SK-N-SH treated with all-trans-retinoic acid at 6 μM for 48 hours (cell line): ENCODE measurements around the gene SMYD3.

Experiments
- ESRRG ChIP-seq: fragments of 250-450 bp; sonication (Bioruptor Pico); IDR thresholded peaks from 2 replicates; pipeline ENCODE4 v1.6.1; 2021; ENCODE audit warnings: mild to moderate bottlenecking
- OSR1 ChIP-seq: fragments of 250-450 bp; sonication (Bioruptor Pico); IDR thresholded peaks from 2 replicates; pipeline ENCODE4 v1.8.0; 2022; ENCODE audit warnings: moderate library complexity, mild to moderate bottlenecking, inconsistent platforms
- RARB ChIP-seq: fragments of 250-450 bp; sonication (Bioruptor Pico); IDR thresholded peaks from 2 replicates; pipeline ENCODE4 v1.8.0; 2021; ENCODE audit warnings: mild to moderate bottlenecking, moderate library complexity
- TOX ChIP-seq: fragments of 250-450 bp; sonication (Bioruptor Pico); IDR thresholded peaks from 2 replicates; pipeline ENCODE4 v1.8.0; 2021; ENCODE audit warnings: mild to moderate bottlenecking, moderate library complexity, borderline replicate concordance
- ZC3H10 ChIP-seq: fragments of 250-450 bp; sonication (Bioruptor Pico); IDR thresholded peaks from 2 replicates; pipeline ENCODE4 v1.5.1; 2021; ENCODE audit warnings: mild to moderate bottlenecking, moderate library complexity
- TF ChIP-seq, protein P1 (sequence below): fragments of 250-450 bp; sonication (Bioruptor Pico); IDR thresholded peaks from 2 replicates; pipeline ENCODE4 v1.8.0; 2020; ENCODE audit warnings: mild to moderate bottlenecking, moderate library complexity, borderline replicate concordance
- TF ChIP-seq, protein P2 (sequence below): fragments of 250-450 bp; sonication (Bioruptor Pico); IDR thresholded peaks from 2 replicates; pipeline ENCODE4 v1.5.1; 2020; ENCODE audit warnings: low read depth, mild to moderate bottlenecking, moderate library complexity
- TF ChIP-seq, protein P3 (sequence below): fragments of 250-450 bp; sonication (Bioruptor Pico); IDR thresholded peaks from 2 replicates; pipeline ENCODE4 v1.5.0; 2020; ENCODE audit warnings: mild to moderate bottlenecking, moderate library complexity
- TF ChIP-seq, protein P4 (sequence below): fragments of 250-450 bp; sonication (Bioruptor Pico); IDR thresholded peaks from 2 replicates; pipeline ENCODE4 v1.5.1; 2021; ENCODE audit warnings: mild to moderate bottlenecking, moderate library complexity

DNA sequence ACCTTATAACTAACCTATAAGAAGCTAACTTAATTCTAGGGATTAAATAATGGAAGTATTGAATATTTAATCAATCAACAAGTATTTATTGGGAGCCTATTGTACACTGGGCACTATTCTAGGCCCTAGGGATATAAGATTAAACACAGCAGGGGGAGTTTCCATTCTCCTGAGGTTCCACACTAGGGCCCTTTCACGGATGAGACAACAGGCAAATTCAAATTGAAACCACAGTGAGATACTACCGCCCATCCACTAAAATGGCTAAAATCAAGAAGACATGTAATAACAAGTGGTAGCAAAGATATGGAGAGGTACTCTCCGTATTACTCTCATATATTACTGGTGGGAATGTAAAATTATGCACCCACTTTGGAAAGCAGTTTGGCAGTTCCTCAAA is 677.9 kb downstream of the SMYD3 start:
- TF ChIP-seq TOX (CRISPR knock-in tag) (no peak), RARB (CRISPR knock-in tag) (no peak), OSR1 (CRISPR knock-in tag) (no peak), ESRRG (CRISPR knock-in tag) (no peak), ZC3H10 (CRISPR knock-in tag) (no peak)
- TF ChIP-seq, protein P1, sequence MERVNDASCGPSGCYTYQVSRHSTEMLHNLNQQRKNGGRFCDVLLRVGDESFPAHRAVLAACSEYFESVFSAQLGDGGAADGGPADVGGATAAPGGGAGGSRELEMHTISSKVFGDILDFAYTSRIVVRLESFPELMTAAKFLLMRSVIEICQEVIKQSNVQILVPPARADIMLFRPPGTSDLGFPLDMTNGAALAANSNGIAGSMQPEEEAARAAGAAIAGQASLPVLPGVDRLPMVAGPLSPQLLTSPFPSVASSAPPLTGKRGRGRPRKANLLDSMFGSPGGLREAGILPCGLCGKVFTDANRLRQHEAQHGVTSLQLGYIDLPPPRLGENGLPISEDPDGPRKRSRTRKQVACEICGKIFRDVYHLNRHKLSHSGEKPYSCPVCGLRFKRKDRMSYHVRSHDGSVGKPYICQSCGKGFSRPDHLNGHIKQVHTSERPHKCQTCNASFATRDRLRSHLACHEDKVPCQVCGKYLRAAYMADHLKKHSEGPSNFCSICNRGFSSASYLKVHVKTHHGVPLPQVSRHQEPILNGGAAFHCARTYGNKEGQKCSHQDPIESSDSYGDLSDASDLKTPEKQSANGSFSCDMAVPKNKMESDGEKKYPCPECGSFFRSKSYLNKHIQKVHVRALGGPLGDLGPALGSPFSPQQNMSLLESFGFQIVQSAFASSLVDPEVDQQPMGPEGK (CRISPR knock-in tag), result no peak
- TF ChIP-seq, protein P2, sequence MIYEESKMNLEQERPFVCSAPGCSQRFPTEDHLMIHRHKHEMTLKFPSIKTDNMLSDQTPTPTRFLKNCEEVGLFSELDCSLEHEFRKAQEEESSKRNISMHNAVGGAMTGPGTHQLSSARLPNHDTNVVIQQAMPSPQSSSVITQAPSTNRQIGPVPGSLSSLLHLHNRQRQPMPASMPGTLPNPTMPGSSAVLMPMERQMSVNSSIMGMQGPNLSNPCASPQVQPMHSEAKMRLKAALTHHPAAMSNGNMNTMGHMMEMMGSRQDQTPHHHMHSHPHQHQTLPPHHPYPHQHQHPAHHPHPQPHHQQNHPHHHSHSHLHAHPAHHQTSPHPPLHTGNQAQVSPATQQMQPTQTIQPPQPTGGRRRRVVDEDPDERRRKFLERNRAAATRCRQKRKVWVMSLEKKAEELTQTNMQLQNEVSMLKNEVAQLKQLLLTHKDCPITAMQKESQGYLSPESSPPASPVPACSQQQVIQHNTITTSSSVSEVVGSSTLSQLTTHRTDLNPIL (CRISPR knock-in tag), result no peak
- TF ChIP-seq, protein P3, sequence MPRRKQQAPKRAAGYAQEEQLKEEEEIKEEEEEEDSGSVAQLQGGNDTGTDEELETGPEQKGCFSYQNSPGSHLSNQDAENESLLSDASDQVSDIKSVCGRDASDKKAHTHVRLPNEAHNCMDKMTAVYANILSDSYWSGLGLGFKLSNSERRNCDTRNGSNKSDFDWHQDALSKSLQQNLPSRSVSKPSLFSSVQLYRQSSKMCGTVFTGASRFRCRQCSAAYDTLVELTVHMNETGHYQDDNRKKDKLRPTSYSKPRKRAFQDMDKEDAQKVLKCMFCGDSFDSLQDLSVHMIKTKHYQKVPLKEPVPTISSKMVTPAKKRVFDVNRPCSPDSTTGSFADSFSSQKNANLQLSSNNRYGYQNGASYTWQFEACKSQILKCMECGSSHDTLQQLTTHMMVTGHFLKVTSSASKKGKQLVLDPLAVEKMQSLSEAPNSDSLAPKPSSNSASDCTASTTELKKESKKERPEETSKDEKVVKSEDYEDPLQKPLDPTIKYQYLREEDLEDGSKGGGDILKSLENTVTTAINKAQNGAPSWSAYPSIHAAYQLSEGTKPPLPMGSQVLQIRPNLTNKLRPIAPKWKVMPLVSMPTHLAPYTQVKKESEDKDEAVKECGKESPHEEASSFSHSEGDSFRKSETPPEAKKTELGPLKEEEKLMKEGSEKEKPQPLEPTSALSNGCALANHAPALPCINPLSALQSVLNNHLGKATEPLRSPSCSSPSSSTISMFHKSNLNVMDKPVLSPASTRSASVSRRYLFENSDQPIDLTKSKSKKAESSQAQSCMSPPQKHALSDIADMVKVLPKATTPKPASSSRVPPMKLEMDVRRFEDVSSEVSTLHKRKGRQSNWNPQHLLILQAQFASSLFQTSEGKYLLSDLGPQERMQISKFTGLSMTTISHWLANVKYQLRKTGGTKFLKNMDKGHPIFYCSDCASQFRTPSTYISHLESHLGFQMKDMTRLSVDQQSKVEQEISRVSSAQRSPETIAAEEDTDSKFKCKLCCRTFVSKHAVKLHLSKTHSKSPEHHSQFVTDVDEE (CRISPR knock-in tag), result no peak
- TF ChIP-seq, protein P4, sequence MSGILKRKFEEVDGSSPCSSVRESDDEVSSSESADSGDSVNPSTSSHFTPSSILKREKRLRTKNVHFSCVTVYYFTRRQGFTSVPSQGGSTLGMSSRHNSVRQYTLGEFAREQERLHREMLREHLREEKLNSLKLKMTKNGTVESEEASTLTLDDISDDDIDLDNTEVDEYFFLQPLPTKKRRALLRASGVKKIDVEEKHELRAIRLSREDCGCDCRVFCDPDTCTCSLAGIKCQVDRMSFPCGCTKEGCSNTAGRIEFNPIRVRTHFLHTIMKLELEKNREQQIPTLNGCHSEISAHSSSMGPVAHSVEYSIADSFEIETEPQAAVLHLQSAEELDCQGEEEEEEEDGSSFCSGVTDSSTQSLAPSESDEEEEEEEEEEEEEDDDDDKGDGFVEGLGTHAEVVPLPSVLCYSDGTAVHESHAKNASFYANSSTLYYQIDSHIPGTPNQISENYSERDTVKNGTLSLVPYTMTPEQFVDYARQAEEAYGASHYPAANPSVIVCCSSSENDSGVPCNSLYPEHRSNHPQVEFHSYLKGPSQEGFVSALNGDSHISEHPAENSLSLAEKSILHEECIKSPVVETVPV (CRISPR knock-in tag), result no peak
